H1 (cell line): Measurements from ENCODE around the gene ADGRL3. TPM values are rescaled to one million over a fixed set of nuclear protein-coding genes. Genes with fewer than 3 reads are reported as not detected.

Experiments used
- CTCF ChIA-PET: fragments of 300-600 bp; sonication (Branson Sonifier 250); formaldehyde crosslinking; loops from one replicate; lab custom pipeline; 2021; ENCODE audit not compliant: partially characterized antibody; lab: Charles Lee
- POLR2A ChIA-PET: fragments of 300-600 bp; sonication (Branson Sonifier 250); formaldehyde crosslinking; loops from one replicate; lab custom pipeline; 2021; ENCODE audit warnings: inconsistent platforms; ENCODE audit not compliant: partially characterized antibody; lab: Charles Lee
- DNase-seq, 2 experiments: peaks; one replicate each; pipeline versions ENCODE4 v3.0.0 to v3.0.0-alpha.2; 2010 to 2022; ENCODE audit warnings: low spot score in 2 of 2, low read depth in 1 of 2, mixed read lengths in 1 of 2
- FAIRE-seq: peaks from 2 replicates; lab custom pipeline; 2011; peaks lifted over from hg19 to GRCh38; lab: Jason Lieb, UNC
- H2AFZ ChIP-seq: 2 replicates; pipeline ENCODE4 v1.8.1; 2012; ENCODE audit warnings: low read length, inconsistent platforms
- H2AK5ac ChIP-seq: 2 replicates; pipeline ENCODE4 v1.6.1; 2013; ENCODE audit warnings: low read depth, low read length
- H2BK120ac ChIP-seq: replicated peaks from 2 replicates; pipeline ENCODE3; 2013; ENCODE audit warnings: low read depth, low read length, inconsistent platforms
- H2BK12ac ChIP-seq: 2 replicates; pipeline ENCODE4 v1.6.1; 2013; ENCODE audit warnings: low read depth, low read length
- H2BK15ac ChIP-seq: 2 replicates; pipeline ENCODE4 v1.6.1; 2013; ENCODE audit warnings: low read length
- H2BK20ac ChIP-seq: 2 replicates; pipeline ENCODE4 v1.6.1; 2013; ENCODE audit warnings: low read length
- H2BK5ac ChIP-seq: 2 replicates; pipeline ENCODE4 v1.6.1; 2013; ENCODE audit warnings: low read depth, low read length
- H3K14ac ChIP-seq: 2 replicates; pipeline ENCODE4 v1.6.1; 2013; ENCODE audit warnings: inconsistent platforms; ENCODE audit not compliant: insufficient read length
- H3K18ac ChIP-seq: 2 replicates; pipeline ENCODE4 v1.6.1; 2013; ENCODE audit warnings: low read length; ENCODE audit errors: extremely low read depth
- H3K23ac ChIP-seq: 2 replicates; pipeline ENCODE4 v1.6.1; 2013; ENCODE audit warnings: inconsistent platforms; ENCODE audit not compliant: insufficient read length
- H3K23me2 ChIP-seq: 2 replicates; pipeline ENCODE4 v1.6.1; 2013; ENCODE audit warnings: low read depth, low read length
- H3K27ac ChIP-seq: 2 replicates; pipeline ENCODE4 v1.6.1; 2011; ENCODE audit warnings: low read depth, low read length, inconsistent platforms
- H3K27me3 ChIP-seq, 4 experiments: replicated peaks in 1 of 4; 1 replicate in 1 of 4; 2 replicates in 3 of 4; pipeline versions ENCODE4 v1.6.1 to v1.8.1; 2011 to 2013; ENCODE audit warnings: low read length in 3 of 4, mild to moderate bottlenecking in 3 of 4, inconsistent platforms in 2 of 4, mixed read lengths in 2 of 4, moderate library complexity in 1 of 4; ENCODE audit not compliant: control insufficient read depth in 3 of 4, insufficient read depth in 3 of 4; ENCODE audit errors: extremely low read depth in 1 of 4
- H3K36me3 ChIP-seq, 4 experiments: 2 replicates each; pipeline versions ENCODE4 v1.6.1 to v1.8.1; 2011 to 2013; ENCODE audit warnings: mild to moderate bottlenecking in 4 of 4, low read length in 3 of 4, moderate library complexity in 2 of 4, control low read depth in 1 of 4, inconsistent platforms in 1 of 4; ENCODE audit not compliant: insufficient read depth in 4 of 4, control insufficient read depth in 2 of 4
- H3K4ac ChIP-seq: replicated peaks from 2 replicates; pipeline ENCODE3; 2013; ENCODE audit warnings: low read length, low read depth, mixed read lengths, inconsistent platforms; ENCODE audit not compliant: insufficient read length
- H3K4me1 ChIP-seq, 4 experiments: replicated peaks in 1 of 4; 1 replicate in 1 of 4; 2 replicates in 3 of 4; pipeline versions ENCODE4 v1.6.1 to v1.8.1; 2011 to 2013; ENCODE audit warnings: low read length in 3 of 4, inconsistent platforms in 2 of 4, mixed read lengths in 1 of 4; ENCODE audit not compliant: insufficient read depth in 4 of 4, control insufficient read depth in 3 of 4
- H3K4me2 ChIP-seq, 2 experiments: 2 replicates each; pipeline versions ENCODE4 v1.6.1 to v1.8.1; 2011 to 2013; ENCODE audit warnings: low read depth in 2 of 2, low read length in 2 of 2, control low read depth in 1 of 2, inconsistent platforms in 1 of 2, mild to moderate bottlenecking in 1 of 2; ENCODE audit not compliant: insufficient read depth in 1 of 2
- H3K4me3 ChIP-seq, 4 experiments: fragments of 200-600, 300-600 bp in 1 of 4; sonication (generic), shearing (Covaris generic), sonication (Bioruptor Twin) in 1 of 4; 2 replicates each; pipeline versions ENCODE4 v1.5.1 to v1.8.1; 2011 to 2016; ENCODE audit warnings: low read length in 4 of 4, low read depth in 3 of 4, control low read depth in 2 of 4, inconsistent platforms in 2 of 4, mild to moderate bottlenecking in 2 of 4, mixed read lengths in 1 of 4, moderate library complexity in 1 of 4; ENCODE audit not compliant: insufficient read depth in 2 of 4; ENCODE audit errors: extremely low read depth in 1 of 4
- H3K56ac ChIP-seq: replicated peaks from 2 replicates; pipeline ENCODE3; 2013; ENCODE audit warnings: low read depth, mild to moderate bottlenecking, mixed read lengths, low read length, inconsistent platforms; ENCODE audit not compliant: insufficient read length
- H3K79me1 ChIP-seq: 2 replicates; pipeline ENCODE4 v1.6.1; 2013; ENCODE audit warnings: low read depth, low read length, control low read depth
- H3K79me2 ChIP-seq, 2 experiments: 2 replicates each; pipeline versions ENCODE4 v1.6.1 to v1.8.1; 2012 to 2013; ENCODE audit warnings: low read length in 2 of 2, mild to moderate bottlenecking in 2 of 2, inconsistent platforms in 1 of 2; ENCODE audit not compliant: insufficient read depth in 2 of 2, control insufficient read depth in 1 of 2
- H3K9ac ChIP-seq, 4 experiments: replicated peaks in 1 of 4; 1 replicate in 1 of 4; 2 replicates in 3 of 4; pipeline versions ENCODE4 v1.6.1 to v1.8.1; 2011 to 2013; ENCODE audit warnings: low read depth in 3 of 4, low read length in 3 of 4, control low read depth in 2 of 4, mild to moderate bottlenecking in 2 of 4, moderate library complexity in 2 of 4, inconsistent platforms in 1 of 4; ENCODE audit errors: extremely low read depth in 1 of 4
- H3K9me3 ChIP-seq, 2 experiments: 2 replicates each; pipeline versions ENCODE4 v1.6.1 to v1.8.1; 2012 to 2013; ENCODE audit warnings: mild to moderate bottlenecking in 2 of 2, moderate library complexity in 2 of 2, control low read depth in 1 of 2, inconsistent platforms in 1 of 2, low read depth in 1 of 2, low read length in 1 of 2, mixed read lengths in 1 of 2; ENCODE audit not compliant: insufficient read depth in 2 of 2
- H4K20me1 ChIP-seq, 2 experiments: replicated peaks in 1 of 2; 2 replicates each; pipeline versions ENCODE3 to v1.8.1; 2011 to 2013; ENCODE audit warnings: inconsistent platforms in 2 of 2, low read length in 2 of 2, mild to moderate bottlenecking in 1 of 2; ENCODE audit not compliant: insufficient read depth in 2 of 2, control insufficient read depth in 1 of 2
- H4K5ac ChIP-seq: 2 replicates; pipeline ENCODE4 v1.6.1; 2013; ENCODE audit warnings: low read length, low read depth, mixed read lengths, inconsistent platforms; ENCODE audit not compliant: insufficient read length
- H4K8ac ChIP-seq: 2 replicates; pipeline ENCODE4 v1.8.0; 2013; ENCODE audit warnings: mild to moderate bottlenecking, moderate library complexity, low read length, inconsistent platforms; ENCODE audit not compliant: insufficient read depth; ENCODE audit errors: extremely low read depth
- H4K91ac ChIP-seq: replicated peaks from 2 replicates; pipeline ENCODE3; 2013; ENCODE audit warnings: low read length, mixed read lengths, inconsistent platforms; ENCODE audit not compliant: insufficient read length
- POU5F1 ChIP-seq: IDR thresholded peaks from 2 replicates; pipeline ENCODE4 v1.6.1; 2011; ENCODE audit warnings: low read depth, mild to moderate bottlenecking, low read length, moderate library complexity
- WGBS, 2 experiments: shearing (Covaris generic) in 1 of 2; methylation state at CpG; one replicate each; pipeline versions ENCODE4 v1.1.6 to v1.1.7; 2013 to 2015; ENCODE audit warnings: low lambda C conversion rate in 2 of 2, mixed read lengths in 2 of 2, inconsistent platforms in 1 of 2, low coverage in 1 of 2, missing lambda C conversion rate in 1 of 2; ENCODE audit not compliant: insufficient replicate concordance in 2 of 2, insufficient coverage in 1 of 2, insufficient read length in 1 of 2; ENCODE audit errors: extremely low coverage in 1 of 2, missing lambda C conversion rate in 1 of 2; 5-methylcytosine and 5-hydroxymethylcytosine counted together
- polyA plus RNA-seq, 7 experiments: library from polyadenylated mRNA; depleted of rRNA in 3 of 7; stranded (reverse) in 5 of 7; unstranded in 2 of 7; fragments of >200 nt in 5 of 7; fragments of 200-250 nt in 2 of 7; gene quantifications; 1 replicate in 5 of 7; 2 replicates in 1 of 7; 4 replicates in 1 of 7; pipeline versions ENCODE4 v1.2.1 to v1.2.3, GENCODE V29; 2011 to 2013; ENCODE audit warnings: missing spikeins in 2 of 7, mixed read lengths in 2 of 7
- total RNA-seq: library from RNA; stranded (reverse); fragmentation: NEBNext Ultra II Directional; extraction: Animal tissue kit (Norgen Biotek cat#: 25700); gene quantifications from 2 replicates; pipeline ENCODE4 v1.2.1, GENCODE V29; 2021
- TF ChIP-seq, protein P1 (sequence below): IDR thresholded peaks from 2 replicates; pipeline ENCODE4 v1.6.1; 2012; ENCODE audit warnings: inconsistent platforms

The ADGRL3 gene
- total and polyA plus RNA-seq, 2 of the 8 experiments (the other 6 are each of a cell fraction or from before 2014, with no cell fraction given), result 6.6 to 13.0 TPM

DNA sequence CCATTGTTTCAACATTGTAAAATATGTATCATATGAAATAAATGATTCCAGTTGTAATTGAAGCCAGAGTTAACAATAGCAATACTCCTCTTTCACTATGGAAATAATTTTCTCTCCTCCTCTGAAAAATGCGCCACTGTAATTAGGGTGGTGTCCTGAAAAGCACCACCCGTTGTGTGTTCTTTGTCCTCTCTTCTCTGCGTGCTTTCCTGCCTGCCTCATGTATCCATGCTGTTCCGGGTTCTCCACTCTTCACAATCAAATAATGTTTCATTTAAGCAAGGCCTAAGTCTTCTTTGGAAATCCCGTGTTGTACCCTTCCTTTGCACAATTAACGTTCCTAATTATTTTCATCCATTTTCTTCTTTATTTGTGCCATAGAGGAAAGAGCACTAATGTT, 293.3 kb downstream of the ADGRL3 start:
- Histone ChIP-seq H2BK12ac (no peak overlapping the region), H3K23ac (no peak overlapping the region), H3K79me2 (no peaks in the 10 kb centered on the region), H3K4me1 (peaks cover 0 to 13% (median 2%) of the 10 kb centered on the region in 4 experiments; a peak in 2 of 7 replicates), H2BK120ac (no peak overlapping the region), H2BK20ac (no peak overlapping the region), H2AFZ (no peak overlapping the region), H3K9ac (peak overlapping the region in 1 of 4 experiments; percentile 8; a peak in 2 of 7 replicates), H4K91ac (no peak overlapping the region), H3K4me3 (peak overlapping the region in 1 of 4 experiments; percentile 34; a peak in 1 of 8 replicates), H3K23me2 (no peaks in the 10 kb centered on the region), H3K4ac (no peak overlapping the region), H4K5ac (no peak overlapping the region), H3K27ac (0 out of 2 replicates have a peak overlapping the region, but pooled peaks have one; percentile 25), H3K36me3 (no peaks in the 10 kb centered on the region), H2BK5ac (no peak overlapping the region), H3K9me3 (no peaks in the 10 kb centered on the region), H3K56ac (no peak overlapping the region), H3K18ac (no peak overlapping the region), H2BK15ac (no peak overlapping the region), H4K8ac (no peak overlapping the region), H4K20me1 (no peaks in the 10 kb centered on the region), H3K14ac (no peak overlapping the region), H3K79me1 (no peaks in the 10 kb centered on the region), H3K4me2 (peak overlapping the region; percentile 38 to 45; a peak in 3 of 4 replicates), H2AK5ac (no peak overlapping the region), H3K27me3 (no peaks in the 10 kb centered on the region)
- CTCF ChIA-PET, result interaction anchor here (1.0 kb wide), 1 partner anchor 9 kb away, joined by 3 read pairs; no protein-coding TSS in a partner anchor
- DNase-seq, result no peak
- POLR2A ChIA-PET, result interaction anchor here (0.6 kb wide), 1 partner anchor 499 kb away, joined by 4 read pairs; no protein-coding TSS in a partner anchor
- WGBS, 2 experiments, result 25% methylated on average over 6 of the region's 6 CpGs; no CpG with 5 or more reads in 1 of the 2 experiments
- TF ChIP-seq, protein P1, sequence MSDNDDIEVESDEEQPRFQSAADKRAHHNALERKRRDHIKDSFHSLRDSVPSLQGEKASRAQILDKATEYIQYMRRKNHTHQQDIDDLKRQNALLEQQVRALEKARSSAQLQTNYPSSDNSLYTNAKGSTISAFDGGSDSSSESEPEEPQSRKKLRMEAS, result 0 out of 2 replicates have a peak, but pooled peaks have one; percentile 22
- TF ChIP-seq POU5F1, result no peak
- peak; percentile 92 for FAIRE-seq
